ENCODE measurements around the gene NEGR1. TPM values are rescaled to one million over a fixed set of nuclear protein-coding genes. Genes with fewer than 3 reads are reported as not detected.

NEGR1 gene
- total RNA-seq, 1 donor from 2014 or later = 18.1 TPM

DNA sequence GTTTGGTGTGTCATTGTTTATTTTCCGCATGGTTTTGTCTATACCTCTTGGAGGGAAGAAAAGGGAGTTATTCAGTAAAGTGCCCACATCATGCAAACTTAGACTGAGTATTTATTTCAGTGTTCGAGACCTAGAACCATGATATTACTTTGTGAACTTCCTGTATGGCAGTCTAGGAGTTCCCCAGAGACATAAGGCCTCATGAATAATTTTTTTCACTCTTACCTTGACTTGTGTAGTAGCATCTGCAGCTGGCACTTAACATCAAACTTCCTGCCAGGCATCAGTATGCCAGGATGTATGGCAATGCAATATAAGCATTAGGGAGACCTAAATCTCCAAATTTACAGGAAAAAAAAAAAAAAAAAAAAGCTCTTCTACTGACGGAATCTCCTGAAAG is 287.7 kb downstream of the NEGR1 start:
- Histone ChIP-seq H3K36me3 (no peaks in the 10 kb centered on the region), H3K9me3 (no peaks in the 10 kb centered on the region), H3K4me3 (no peak overlapping the region), H3K27ac (no peak overlapping the region), H3K27me3 (ENCODE audit: low read depth) (no peaks in the 10 kb centered on the region), H3K4me1 (no peaks in the 10 kb centered on the region)
- no peak for DNase-seq
- intact Hi-C loops (cut with DNase I) = no loop called here
- ATAC-seq = no peak
- TF ChIP-seq CTCF (IDR thresholded peaks at IDR 0.05) = no peak

DNA sequence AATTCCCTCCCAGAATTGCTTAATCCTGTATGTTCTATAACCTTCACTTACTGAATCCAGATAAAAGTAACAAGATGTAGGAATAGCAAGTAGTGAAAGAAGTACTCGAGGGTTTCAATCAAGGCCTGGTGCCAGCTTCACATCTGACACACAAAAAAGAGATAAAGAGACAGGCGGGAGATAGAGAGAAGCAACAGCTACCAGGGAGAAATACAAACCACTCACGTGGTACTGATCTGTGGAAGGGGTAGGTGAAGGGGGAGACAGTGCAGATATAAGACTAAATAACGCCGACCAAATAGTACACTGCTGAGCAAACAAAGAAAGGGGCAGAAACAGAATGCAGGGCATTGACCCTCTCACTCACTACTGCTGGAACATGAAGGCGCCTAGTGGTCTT is 295.2 kb downstream of the NEGR1 start:
- H3K27ac ChIP-seq = no peak overlapping the region
- H3K27me3 ChIP-seq (ENCODE audit: low read depth) = no peaks in the 10 kb centered on the region
- no peaks in the 10 kb centered on the region for H3K4me1 ChIP-seq
- no peaks in the 10 kb centered on the region for H3K9me3 ChIP-seq
- no peak for TF ChIP-seq CTCF (IDR thresholded peaks at IDR 0.05)
- no peaks in the 10 kb centered on the region for H3K36me3 ChIP-seq
- no peak overlapping the region for H3K4me3 ChIP-seq
- intact Hi-C loops (cut with DNase I) = no loop called here
- ATAC-seq (no peak), DNase-seq (no peak)

DNA sequence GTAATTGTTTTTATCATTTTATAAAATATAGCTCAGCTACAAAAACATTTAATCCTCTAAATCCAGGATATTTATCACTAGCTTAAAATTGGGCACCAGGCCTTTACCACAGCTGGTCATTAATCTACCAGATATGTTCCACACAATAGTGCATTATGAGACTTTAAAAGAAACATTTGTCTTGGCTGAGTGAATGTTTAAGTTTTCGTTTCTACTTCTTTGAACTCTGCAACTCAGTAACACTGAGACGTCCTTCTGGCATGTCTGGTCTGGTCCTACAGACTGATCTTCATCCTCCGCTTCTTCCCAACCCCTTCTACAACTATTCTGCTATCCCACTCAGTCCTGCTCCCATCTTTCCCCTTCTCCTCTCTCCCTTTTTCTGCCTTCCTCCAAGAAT is 296.2 kb downstream of the NEGR1 start:
- ATAC-seq = no peak
- Histone ChIP-seq H3K36me3 (no peaks in the 10 kb centered on the region), H3K27ac (no peak overlapping the region), H3K27me3 (ENCODE audit: low read depth) (no peaks in the 10 kb centered on the region), H3K4me3 (no peak overlapping the region), H3K9me3 (no peaks in the 10 kb centered on the region), H3K4me1 (no peaks in the 10 kb centered on the region)
- TF ChIP-seq CTCF (IDR thresholded peaks at IDR 0.05) = no peak
- intact Hi-C loops (cut with DNase I) = no loop called here
- DNase-seq = no peak

DNA sequence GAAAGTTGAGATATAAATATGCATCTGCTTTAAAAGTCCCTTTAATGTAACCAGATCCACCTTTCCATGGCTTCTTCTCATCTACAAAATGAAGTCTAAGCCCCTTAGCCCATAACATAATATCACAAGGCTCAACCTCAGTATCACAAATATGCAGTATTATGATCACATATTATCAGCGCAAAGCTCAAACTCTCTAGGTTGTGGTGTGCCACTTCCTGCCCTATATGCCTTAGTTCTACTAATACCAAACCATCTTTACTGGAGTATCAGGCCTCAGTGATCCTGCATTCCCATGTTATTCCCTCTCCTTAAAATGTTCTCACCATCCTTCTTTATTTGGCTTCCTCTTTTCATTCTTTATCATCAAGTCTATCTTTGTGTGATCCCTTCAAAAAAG is 301.8 kb downstream of the NEGR1 start:
- intact Hi-C loops (cut with DNase I) = no loop called here
- Histone ChIP-seq H3K27ac (no peak overlapping the region), H3K27me3 (ENCODE audit: low read depth) (no peaks in the 10 kb centered on the region), H3K9me3 (no peaks in the 10 kb centered on the region), H3K4me1 (no peaks in the 10 kb centered on the region), H3K4me3 (no peak overlapping the region), H3K36me3 (no peaks in the 10 kb centered on the region)
- ATAC-seq (no peak), DNase-seq (no peak)
- no peak for TF ChIP-seq CTCF (IDR thresholded peaks at IDR 0.05)

GRCh38 chr1:71979882-71980281 is 302.5 kb downstream of the NEGR1 start:
- no peak for TF ChIP-seq CTCF (IDR thresholded peaks at IDR 0.05)
- Histone ChIP-seq H3K36me3 (no peaks in the 10 kb centered on the region), H3K27me3 (ENCODE audit: low read depth) (no peaks in the 10 kb centered on the region), H3K27ac (no peak overlapping the region), H3K4me1 (no peaks in the 10 kb centered on the region), H3K4me3 (no peak overlapping the region), H3K9me3 (no peaks in the 10 kb centered on the region)
- ATAC-seq (no peak), DNase-seq (no peak)
- intact Hi-C loops (cut with DNase I) = no loop called here

DNA sequence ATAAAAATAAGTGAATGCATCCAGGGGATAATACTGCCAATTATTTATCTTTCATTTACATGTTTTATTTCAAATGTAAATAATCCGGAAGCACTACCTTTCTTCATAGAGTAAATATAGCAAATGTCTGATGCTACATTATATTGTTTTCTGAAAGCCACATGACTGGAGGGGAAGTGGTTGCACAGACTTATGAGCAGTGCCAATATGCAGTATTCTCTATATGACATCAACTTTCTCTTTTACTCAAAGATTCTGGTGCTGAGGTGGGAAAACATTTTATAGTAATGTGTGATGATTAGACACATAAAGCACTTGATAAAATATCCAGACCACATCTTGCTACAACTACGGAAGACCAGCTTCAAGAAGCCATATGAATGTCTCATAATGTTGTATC is 314.7 kb downstream of the NEGR1 start:
- Histone ChIP-seq H3K36me3 (no peaks in the 10 kb centered on the region), H3K27ac (no peak overlapping the region), H3K9me3 (no peaks in the 10 kb centered on the region), H3K4me3 (no peak overlapping the region), H3K27me3 (ENCODE audit: low read depth) (no peaks in the 10 kb centered on the region), H3K4me1 (no peaks in the 10 kb centered on the region)
- ATAC-seq (no peak), DNase-seq (no peak)
- intact Hi-C loops (cut with DNase I) = no loop called here
- TF ChIP-seq CTCF (IDR thresholded peaks at IDR 0.05) = no peak
